Measurements from ENCODE around the gene PPP4R3B.
"Not testable (repeated sequence)": the region's sequence is repeated elsewhere in the genome, so short reads cannot be mapped to it uniquely, and the experiment has no call there.

The PPP4R3B gene

GRCh38 chr2:55611997-55612396 lies 5.4 kb downstream of the PPP4R3B start:
- peaks cover under 1% of the 10 kb centered on the region for H3K36me3 ChIP-seq (ENCODE audit: control insufficient read depth, insufficient read depth, low read length)

DNA sequence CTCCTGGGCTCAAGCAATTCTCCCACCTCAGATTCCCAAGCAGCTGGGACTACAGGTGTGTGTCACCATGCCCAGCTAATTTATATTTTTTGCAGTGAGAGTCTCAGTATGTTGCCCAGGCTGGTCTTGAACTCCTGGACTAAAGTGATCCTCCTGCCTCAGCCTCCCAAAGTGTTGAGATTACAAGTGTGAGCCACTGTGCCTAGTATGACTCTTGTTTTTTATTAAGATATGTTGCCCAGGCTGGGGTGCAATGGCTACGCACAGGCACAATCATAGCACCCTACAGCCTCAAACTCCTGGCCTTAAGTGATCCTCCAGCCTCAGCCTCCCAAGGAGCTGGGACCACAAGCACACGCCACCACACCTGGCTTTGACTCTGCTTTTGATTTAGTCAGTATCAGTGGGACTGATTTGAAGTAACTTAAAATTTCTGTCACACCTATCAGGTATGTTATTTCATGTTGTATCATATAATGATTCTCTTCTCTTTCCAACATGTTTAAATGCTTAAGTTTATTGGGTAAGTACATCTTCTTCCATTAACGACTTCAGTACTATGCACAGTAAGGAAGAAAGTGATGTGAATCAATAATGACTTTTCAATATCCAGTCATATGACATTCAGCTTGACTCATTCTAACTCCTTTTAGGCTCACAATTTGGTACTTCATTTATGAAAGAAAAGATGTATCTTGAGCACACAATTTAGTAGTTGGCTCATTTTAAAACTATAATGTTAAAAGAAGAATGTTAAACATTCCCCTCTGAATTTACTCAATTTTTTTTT lies 6.3 kb downstream of the PPP4R3B start:
- Histone ChIP-seq H3K9me3 (ENCODE audit: control insufficient read depth, insufficient read depth, low read length) (no peaks in the 10 kb centered on the region), H3K36me3 (ENCODE audit: control insufficient read depth, insufficient read depth, low read length) (no peaks in the 10 kb centered on the region), H3K4me1 (ENCODE audit: control insufficient read depth, insufficient read depth, low read length) (no peaks in the 10 kb centered on the region), H3K4me3 (ENCODE audit: low read depth, low read length) (no peak overlapping the region), H3K9ac (ENCODE audit: low read depth, low read length) (no peak overlapping the region), H3K27me3 (ENCODE audit: control insufficient read depth, insufficient read depth, low read length) (no peaks in the 10 kb centered on the region)

More at GRCh38 chr2:55611997-55612396, 5.4 kb downstream of the PPP4R3B start:
- Histone ChIP-seq H3K4me1 (ENCODE audit: control insufficient read depth, insufficient read depth, low read length) (no peaks in the 10 kb centered on the region), H3K27me3 (ENCODE audit: control insufficient read depth, insufficient read depth, low read length) (no peaks in the 10 kb centered on the region), H3K4me3 (ENCODE audit: low read depth, low read length) (no peak overlapping the region), H3K9ac (ENCODE audit: low read depth, low read length) (no peak overlapping the region), H3K9me3 (ENCODE audit: control insufficient read depth, insufficient read depth, low read length) (no peaks in the 10 kb centered on the region)

DNA sequence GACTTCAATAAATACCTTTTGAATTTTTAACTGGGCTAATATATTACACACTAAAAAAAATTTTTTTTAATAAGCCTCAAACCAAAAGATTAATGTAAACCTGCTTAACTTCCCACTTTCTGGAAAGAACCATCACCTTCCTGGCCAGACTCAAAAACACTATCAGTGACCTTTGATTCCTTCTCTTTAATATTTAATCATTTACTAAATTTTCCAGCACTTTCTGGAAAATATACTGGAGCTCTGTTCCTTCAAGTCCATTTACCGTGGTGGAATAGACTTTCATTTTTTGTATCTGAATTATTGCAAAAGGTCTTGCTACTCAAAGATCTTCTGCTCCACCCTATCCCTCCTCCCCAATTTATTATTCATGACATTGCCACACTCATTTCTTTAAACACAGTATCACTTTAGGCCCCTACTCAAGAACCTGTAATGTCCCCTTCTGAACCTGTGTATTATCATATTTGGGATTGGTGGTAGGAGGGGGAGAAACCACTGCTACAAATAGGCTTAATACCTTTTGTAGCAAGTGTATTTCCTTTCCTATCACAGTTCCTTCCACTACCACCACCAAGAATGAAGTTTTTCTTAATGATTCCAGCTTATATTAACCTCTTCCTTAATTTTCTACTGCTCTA lies 7.4 kb downstream of the PPP4R3B start:
- no peak overlapping the region for H3K9ac ChIP-seq (ENCODE audit: low read depth, low read length)
- no peak overlapping the region for H3K4me3 ChIP-seq (ENCODE audit: low read depth, low read length)
- H3K36me3 ChIP-seq (ENCODE audit: control insufficient read depth, insufficient read depth, low read length): no peaks in the 10 kb centered on the region
- no peaks in the 10 kb centered on the region for H3K27me3 ChIP-seq (ENCODE audit: control insufficient read depth, insufficient read depth, low read length)
- no peaks in the 10 kb centered on the region for H3K9me3 ChIP-seq (ENCODE audit: control insufficient read depth, insufficient read depth, low read length)
- no peaks in the 10 kb centered on the region for H3K4me1 ChIP-seq (ENCODE audit: control insufficient read depth, insufficient read depth, low read length)

DNA sequence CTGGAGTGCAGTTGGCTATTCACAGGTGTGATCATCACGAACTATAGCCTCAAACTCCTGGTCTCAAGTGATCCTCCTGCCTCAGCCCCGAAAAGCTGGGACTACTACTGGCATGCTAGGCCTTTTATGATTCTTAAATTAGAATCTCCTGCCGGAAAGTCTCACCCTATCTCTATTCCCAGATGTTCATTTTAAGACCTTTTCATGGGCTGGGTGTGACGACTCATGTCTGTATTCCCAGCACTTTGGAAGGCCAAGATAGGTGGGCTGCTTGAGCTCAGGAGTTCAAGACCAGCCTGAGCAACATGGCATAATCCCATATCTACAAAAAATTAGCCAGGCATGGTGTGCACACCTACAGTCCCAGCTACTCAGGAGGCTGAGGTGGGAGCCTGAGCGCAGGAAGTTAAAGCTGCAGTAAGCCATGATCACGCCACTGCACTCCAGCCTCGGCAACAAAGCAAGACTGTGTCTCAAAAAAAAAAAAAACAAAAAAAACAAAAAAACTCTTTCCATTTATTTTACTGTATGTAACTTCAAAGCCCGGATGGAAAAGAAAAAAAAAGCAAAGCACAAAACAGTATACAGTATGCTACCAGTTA lies 8.1 kb downstream of the PPP4R3B start:
- Histone ChIP-seq H3K36me3 (ENCODE audit: control insufficient read depth, insufficient read depth, low read length) (no peaks in the 10 kb centered on the region), H3K9me3 (ENCODE audit: control insufficient read depth, insufficient read depth, low read length) (no peaks in the 10 kb centered on the region), H3K4me1 (ENCODE audit: control insufficient read depth, insufficient read depth, low read length) (no peaks in the 10 kb centered on the region), H3K27me3 (ENCODE audit: control insufficient read depth, insufficient read depth, low read length) (no peaks in the 10 kb centered on the region), H3K9ac (ENCODE audit: low read depth, low read length) (no peak overlapping the region), H3K4me3 (ENCODE audit: low read depth, low read length) (no peak overlapping the region)

DNA sequence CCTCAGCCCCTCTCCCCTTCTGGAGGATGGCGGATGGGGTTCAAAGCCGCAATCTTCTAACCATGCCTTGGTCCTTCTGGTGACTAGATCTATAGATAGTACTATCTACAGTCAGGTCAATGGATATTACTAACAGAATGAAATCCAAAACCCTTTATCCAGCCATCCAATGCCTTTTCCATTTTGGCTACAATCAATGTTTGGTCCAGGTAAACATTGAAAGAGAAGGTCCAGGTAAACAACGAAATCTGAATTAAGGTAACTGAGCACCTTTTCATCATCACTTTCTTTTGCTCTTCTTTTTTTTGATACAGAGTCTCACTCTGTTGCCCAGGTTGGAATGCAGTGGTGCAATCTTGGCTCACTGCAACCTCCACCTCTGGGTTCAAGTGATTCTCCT lies 9.7 kb downstream of the PPP4R3B start:
- Histone ChIP-seq H3K9ac (ENCODE audit: low read depth, low read length) (no peak overlapping the region), H3K36me3 (ENCODE audit: control insufficient read depth, insufficient read depth, low read length) (no peaks in the 10 kb centered on the region), H3K4me3 (ENCODE audit: low read depth, low read length) (no peak overlapping the region), H3K27me3 (ENCODE audit: control insufficient read depth, insufficient read depth, low read length) (no peaks in the 10 kb centered on the region), H3K9me3 (ENCODE audit: control insufficient read depth, insufficient read depth, low read length) (no peaks in the 10 kb centered on the region), H3K4me1 (ENCODE audit: control insufficient read depth, insufficient read depth, low read length) (no peaks in the 10 kb centered on the region)

- H3K27me3 ChIP-seq (ENCODE audit: control insufficient read depth, insufficient read depth, low read length): no peaks in the 10 kb centered on the region
- H3K9me3 ChIP-seq (ENCODE audit: control insufficient read depth, insufficient read depth, low read length): no peaks in the 10 kb centered on the region
- H3K4me3 ChIP-seq (ENCODE audit: low read depth, low read length): no peak overlapping the region
- H3K36me3 ChIP-seq (ENCODE audit: control insufficient read depth, insufficient read depth, low read length): no peaks in the 10 kb centered on the region
- no peak overlapping the region for H3K9ac ChIP-seq (ENCODE audit: low read depth, low read length)
- H3K4me1 ChIP-seq (ENCODE audit: control insufficient read depth, insufficient read depth, low read length): no peaks in the 10 kb centered on the region
These were observed 13.3 kb downstream of the PPP4R3B start for GRCh38 chr2:55604027-55604565.

DNA sequence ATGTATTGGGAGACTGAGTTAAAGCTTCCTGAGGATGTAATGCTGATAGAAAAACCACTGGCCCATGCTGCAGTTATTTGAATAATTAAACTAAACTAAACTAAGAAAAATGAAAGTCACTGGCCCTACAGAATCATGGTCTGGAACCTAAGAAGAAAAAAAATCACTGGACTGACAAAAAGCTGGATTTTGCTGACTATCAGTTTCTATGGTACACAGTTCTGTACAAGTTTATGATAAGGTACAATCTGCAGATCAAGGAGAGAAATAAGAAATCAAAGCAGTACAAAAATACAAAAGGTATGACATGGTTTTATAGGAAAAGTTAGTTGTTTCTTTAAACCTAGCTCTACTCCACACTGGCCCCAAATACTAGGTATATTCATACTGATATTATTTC lies 15.6 kb downstream of the PPP4R3B start:
- Histone ChIP-seq H3K9ac (ENCODE audit: low read depth, low read length) (no peak overlapping the region), H3K9me3 (ENCODE audit: control insufficient read depth, insufficient read depth, low read length) (no peaks in the 10 kb centered on the region), H3K4me3 (ENCODE audit: low read depth, low read length) (no peak overlapping the region), H3K36me3 (ENCODE audit: control insufficient read depth, insufficient read depth, low read length) (no peaks in the 10 kb centered on the region), H3K27me3 (ENCODE audit: control insufficient read depth, insufficient read depth, low read length) (no peaks in the 10 kb centered on the region), H3K4me1 (ENCODE audit: control insufficient read depth, insufficient read depth, low read length) (no peaks in the 10 kb centered on the region)

GRCh38 chr2:55598056-55598795 lies 19.2 kb downstream of the PPP4R3B start:
- H3K9ac ChIP-seq (ENCODE audit: low read depth, low read length): no peak overlapping the region
- H3K27me3 ChIP-seq (ENCODE audit: control insufficient read depth, insufficient read depth, low read length): no peaks in the 10 kb centered on the region
- no peaks in the 10 kb centered on the region for H3K36me3 ChIP-seq (ENCODE audit: control insufficient read depth, insufficient read depth, low read length)
- H3K4me3 ChIP-seq (ENCODE audit: low read depth, low read length): no peak overlapping the region
- no peaks in the 10 kb centered on the region for H3K9me3 ChIP-seq (ENCODE audit: control insufficient read depth, insufficient read depth, low read length)
- no peaks in the 10 kb centered on the region for H3K4me1 ChIP-seq (ENCODE audit: control insufficient read depth, insufficient read depth, low read length)

- not testable (repeated sequence) for H3K27me3 ChIP-seq (ENCODE audit: control insufficient read depth, insufficient read depth, low read length); H3K9me3 ChIP-seq (ENCODE audit: control insufficient read depth, insufficient read depth, low read length); H3K36me3 ChIP-seq (ENCODE audit: control insufficient read depth, insufficient read depth, low read length); H3K4me3 ChIP-seq (ENCODE audit: low read depth, low read length); H3K9ac ChIP-seq (ENCODE audit: low read depth, low read length); H3K4me1 ChIP-seq (ENCODE audit: control insufficient read depth, insufficient read depth, low read length)
These were observed 20.6 kb downstream of the PPP4R3B start for GRCh38 chr2:55596795-55597194.

DNA sequence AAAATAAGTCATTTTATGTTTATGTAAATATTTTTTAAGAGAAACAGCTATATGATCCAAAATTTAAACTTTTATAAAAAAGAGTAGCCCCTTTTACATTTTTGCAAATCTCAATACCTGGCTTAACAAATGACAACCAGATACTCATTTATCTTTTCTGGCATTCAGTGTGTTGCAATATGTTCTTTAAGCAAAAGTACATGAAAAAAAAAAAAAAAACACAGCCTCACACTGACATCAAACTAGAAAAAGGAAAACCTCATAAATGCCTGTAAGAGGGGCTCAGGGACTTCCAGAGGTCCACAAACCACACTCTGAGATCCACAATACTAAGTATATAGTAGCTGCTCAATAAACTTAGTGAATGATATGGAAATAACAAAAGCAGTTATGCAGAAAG lies 21.9 kb downstream of the PPP4R3B start:
- Histone ChIP-seq H3K27me3 (ENCODE audit: control insufficient read depth, insufficient read depth, low read length) (no peaks in the 10 kb centered on the region), H3K36me3 (ENCODE audit: control insufficient read depth, insufficient read depth, low read length) (no peaks in the 10 kb centered on the region), H3K9ac (ENCODE audit: low read depth, low read length) (no peak overlapping the region)

GRCh38 chr2:55592130-55592529 lies 25.3 kb downstream of the PPP4R3B start:
- Histone ChIP-seq H3K9ac (ENCODE audit: low read depth, low read length) (no peak overlapping the region), H3K4me3 (ENCODE audit: low read depth, low read length) (no peak overlapping the region), H3K27me3 (ENCODE audit: control insufficient read depth, insufficient read depth, low read length) (no peaks in the 10 kb centered on the region), H3K4me1 (ENCODE audit: control insufficient read depth, insufficient read depth, low read length) (no peaks in the 10 kb centered on the region), H3K36me3 (ENCODE audit: control insufficient read depth, insufficient read depth, low read length) (no peaks in the 10 kb centered on the region), H3K9me3 (ENCODE audit: control insufficient read depth, insufficient read depth, low read length) (no peaks in the 10 kb centered on the region)

More for the DNA sequence above, 21.9 kb downstream of the PPP4R3B start:
- H3K4me3 ChIP-seq (ENCODE audit: low read depth, low read length): no peak overlapping the region
- H3K9me3 ChIP-seq (ENCODE audit: control insufficient read depth, insufficient read depth, low read length): no peaks in the 10 kb centered on the region
- no peaks in the 10 kb centered on the region for H3K4me1 ChIP-seq (ENCODE audit: control insufficient read depth, insufficient read depth, low read length)

All from iPS-15b (cell line).